Brain pericyte (primary cell): ENCODE results near the gene OR11H6.
"Not testable (repeated sequence)": the region's sequence is repeated elsewhere in the genome, so short reads cannot be mapped to it uniquely, and the experiment has no call there.

Experiments used
- DNase-seq: peaks from one replicate; pipeline ENCODE4 v3.0.0-alpha.2; 2012; ENCODE audit warnings: low read depth, low spot score

The OR11H6 gene

GRCh38 chr14:20262642-20263128 is 39.2 kb downstream of the OR11H6 start:
- DNase-seq: no peak

- not testable (repeated sequence) for DNase-seq
These were observed 40.9 kb downstream of the OR11H6 start for GRCh38 chr14:20264361-20264760.

- no peak for DNase-seq
These were observed 50.6 kb downstream of the OR11H6 start for GRCh38 chr14:20274062-20274461.
